ENCODE results near the gene POLR3K. TPM values are rescaled to one million over a fixed set of nuclear protein-coding genes. Genes with fewer than 3 reads are reported as not detected.

Gene POLR3K
- polyA plus RNA-seq (ENCODE audit: insufficient read length in 10 of 10), result 1 to 10 TPM; 5.5 to 9.4 (median 7.8) TPM
- long read RNA-seq, donor 1, transcript POLR3K-201 (3 exons, 1,392 nt), result major isoform, 10 of 10 reads
- long read RNA-seq, donor 1, partial matches to known transcripts, result 0 of 10 reads
- long read RNA-seq, donor 1, other reads (novel, unspliced or antisense), result 0 of 10 reads
- long read RNA-seq, donor 2, transcript POLR3K-201 (3 exons, 1,392 nt), result major isoform, 7 of 7 reads
- long read RNA-seq, donor 2, partial matches to known transcripts, result 0 of 7 reads
- long read RNA-seq, donor 2, other reads (novel, unspliced or antisense), result 0 of 7 reads
- long read RNA-seq, donor 3, result 0 reads
- long read RNA-seq, donor 4, transcript POLR3K-201 (3 exons, 1,392 nt), result major isoform, 11 of 11 reads
- long read RNA-seq, donor 4, partial matches to known transcripts, result 0 of 11 reads
- long read RNA-seq, donor 4, other reads (novel, unspliced or antisense), result 0 of 11 reads
- long read RNA-seq, donor 5, transcript POLR3K-201 (3 exons, 1,392 nt), result major isoform, 12 of 13 reads
- long read RNA-seq, donor 5, partial matches to known transcripts, result 0 of 13 reads
- long read RNA-seq, donor 5, other reads (novel, unspliced or antisense), result 0 of 13 reads
- long read RNA-seq, donor 6, transcript POLR3K-201 (3 exons, 1,392 nt), result major isoform, 17 of 17 reads
- long read RNA-seq, donor 6, partial matches to known transcripts, result 0 of 17 reads
- long read RNA-seq, donor 6, other reads (novel, unspliced or antisense), result 0 of 17 reads
- long read RNA-seq, donor 7, transcript POLR3K-201 (3 exons, 1,392 nt), result major isoform, 8 of 8 reads
- long read RNA-seq, donor 7, partial matches to known transcripts, result 0 of 8 reads
- long read RNA-seq, donor 7, other reads (novel, unspliced or antisense), result 0 of 8 reads
- long read RNA-seq, donor 8, transcript POLR3K-201 (3 exons, 1,392 nt), result major isoform, 14 of 14 reads
- long read RNA-seq, donor 8, partial matches to known transcripts, result 0 of 14 reads
- long read RNA-seq, donor 8, other reads (novel, unspliced or antisense), result 0 of 14 reads
- long read RNA-seq, donor 9, partial matches to known transcripts, result 0 of 1 reads
- long read RNA-seq, donor 9, other reads (novel, unspliced or antisense), result 0 of 1 reads

- peak; percentile 97 to 99 (median 98) for DNase-seq
Observed at GRCh38 chr16:53346-54236, at the start of gene POLR3K, which contains the start of gene SNRNP25. TSS of gene POLR3K (minus strand) at chr16:53608. CDS start at chr16:53586, 22 bp downstream. TSS of gene SNRNP25 (plus strand) at chr16:53828. CDS start at chr16:54017, 189 bp downstream.

GRCh38 chr16:102060-102855 is 48.9 kb upstream of the POLR3K start:
- no peak for DNase-seq

GRCh38 chr16:101586-101985 is 48.2 kb upstream of the POLR3K start:
- DNase-seq, result no peak

- DNase-seq, result no peak
Observed at GRCh38 chr16:100989-101388, 47.6 kb upstream of the POLR3K start.

GRCh38 chr16:97822-98221 is 44.4 kb upstream of the POLR3K start:
- no peak for DNase-seq

- DNase-seq, result peak; percentile 76 to 90 (median 86)
Observed at GRCh38 chr16:96935-97381, 43.5 kb upstream of the POLR3K start.

GRCh38 chr16:94918-95265 is 41.5 kb upstream of the POLR3K start:
- no peak for DNase-seq

- DNase-seq, result no peak
Observed at GRCh38 chr16:92431-93339, 39.3 kb upstream of the POLR3K start.

- DNase-seq, result no peak
Observed at GRCh38 chr16:91484-91883, 38.1 kb upstream of the POLR3K start.

GRCh38 chr16:89391-90302 is 36.2 kb upstream of the POLR3K start:
- no peak for DNase-seq

GRCh38 chr16:88613-89012 is 35.2 kb upstream of the POLR3K start:
- DNase-seq, result no peak

GRCh38 chr16:86483-86952 is 33.1 kb upstream of the POLR3K start:
- DNase-seq, result no peak

- no peak for DNase-seq
Observed at GRCh38 chr16:85865-86264, 32.5 kb upstream of the POLR3K start.

- DNase-seq, result no peak
Observed at GRCh38 chr16:85407-85782, 32.0 kb upstream of the POLR3K start.

GRCh38 chr16:84718-85406 is 31.5 kb upstream of the POLR3K start:
- DNase-seq, result peak in 1 of 3 donors; percentile 57

GRCh38 chr16:83781-84615 is 30.6 kb upstream of the POLR3K start:
- no peak for DNase-seq

Measured in muscle of back (tissue), 13 donors.